ENCODE results near the gene ATP6V0A4. TPM values are rescaled to one million over a fixed set of nuclear protein-coding genes. Genes with fewer than 3 reads are reported as not detected.

Gene ATP6V0A4
- total and polyA plus RNA-seq, 2 experiments from 2014 or later: not detected

DNA sequence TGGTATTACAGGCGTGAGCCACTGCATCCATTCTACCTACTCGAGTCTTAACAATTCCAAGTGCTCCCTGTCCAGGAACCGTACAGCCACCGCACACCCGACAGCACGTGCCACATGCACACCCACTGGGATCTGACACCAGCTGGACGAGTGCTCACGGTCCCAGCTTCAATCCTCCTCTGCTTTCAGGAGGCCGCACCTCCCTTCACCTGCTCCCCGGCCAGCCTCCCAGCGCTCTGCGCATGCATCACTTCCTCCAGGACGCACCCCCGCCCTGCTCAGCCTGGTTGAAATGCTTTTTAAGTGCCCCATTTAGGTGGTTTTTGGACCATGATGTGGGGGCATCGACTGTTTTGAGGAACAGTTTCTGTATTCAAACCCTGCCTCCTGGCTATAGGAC lies 47.5 kb downstream of the ATP6V0A4 start:
- DNase-seq (ENCODE audit: low read depth in 1 of 2, low spot score in 1 of 2): no peak
- Histone ChIP-seq H3K27me3 (no peaks in the 10 kb centered on the region), H3K36me3 (no peaks in the 10 kb centered on the region), H3K4me3 (no peak overlapping the region), H3K4me1 (ENCODE audit: low read depth) (peaks cover 17% of the 10 kb centered on the region), H3K27ac (no peak overlapping the region), H3K9me3 (ENCODE audit: low read depth) (no peaks in the 10 kb centered on the region)
- TF ChIP-seq, protein P1, sequence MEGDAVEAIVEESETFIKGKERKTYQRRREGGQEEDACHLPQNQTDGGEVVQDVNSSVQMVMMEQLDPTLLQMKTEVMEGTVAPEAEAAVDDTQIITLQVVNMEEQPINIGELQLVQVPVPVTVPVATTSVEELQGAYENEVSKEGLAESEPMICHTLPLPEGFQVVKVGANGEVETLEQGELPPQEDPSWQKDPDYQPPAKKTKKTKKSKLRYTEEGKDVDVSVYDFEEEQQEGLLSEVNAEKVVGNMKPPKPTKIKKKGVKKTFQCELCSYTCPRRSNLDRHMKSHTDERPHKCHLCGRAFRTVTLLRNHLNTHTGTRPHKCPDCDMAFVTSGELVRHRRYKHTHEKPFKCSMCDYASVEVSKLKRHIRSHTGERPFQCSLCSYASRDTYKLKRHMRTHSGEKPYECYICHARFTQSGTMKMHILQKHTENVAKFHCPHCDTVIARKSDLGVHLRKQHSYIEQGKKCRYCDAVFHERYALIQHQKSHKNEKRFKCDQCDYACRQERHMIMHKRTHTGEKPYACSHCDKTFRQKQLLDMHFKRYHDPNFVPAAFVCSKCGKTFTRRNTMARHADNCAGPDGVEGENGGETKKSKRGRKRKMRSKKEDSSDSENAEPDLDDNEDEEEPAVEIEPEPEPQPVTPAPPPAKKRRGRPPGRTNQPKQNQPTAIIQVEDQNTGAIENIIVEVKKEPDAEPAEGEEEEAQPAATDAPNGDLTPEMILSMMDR (IDR thresholded peaks at IDR 0.05; ENCODE audit: low read depth, low read length): no peak

DNA sequence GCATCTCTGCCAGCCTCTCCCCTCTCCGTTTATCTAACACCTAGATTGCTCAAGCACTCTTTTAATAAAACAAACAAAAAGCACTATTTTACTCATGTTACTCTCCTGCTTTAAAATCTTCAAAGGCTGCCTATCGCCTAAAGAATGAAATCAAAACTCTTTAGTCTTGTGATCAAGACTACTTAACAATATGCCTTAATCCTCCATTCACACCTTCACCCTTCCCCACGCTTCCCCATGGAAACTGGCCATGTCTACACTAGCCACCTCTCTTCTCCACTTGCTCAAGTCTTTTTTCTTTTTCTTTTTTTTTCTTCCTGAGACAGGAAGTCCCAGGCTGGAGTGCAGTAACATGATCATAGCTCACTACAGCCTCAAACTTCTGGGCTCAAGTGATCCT lies 48.0 kb downstream of the ATP6V0A4 start:
- Histone ChIP-seq H3K36me3 (no peaks in the 10 kb centered on the region), H3K9me3 (ENCODE audit: low read depth) (no peaks in the 10 kb centered on the region), H3K4me1 (ENCODE audit: low read depth) (peaks cover 17% of the 10 kb centered on the region), H3K27ac (no peak overlapping the region), H3K4me3 (no peak overlapping the region), H3K27me3 (no peaks in the 10 kb centered on the region)
- TF ChIP-seq, protein P1 (IDR thresholded peaks at IDR 0.05; ENCODE audit: low read depth, low read length): no peak
- no peak for DNase-seq (ENCODE audit: low read depth in 1 of 2, low spot score in 1 of 2)

DNA sequence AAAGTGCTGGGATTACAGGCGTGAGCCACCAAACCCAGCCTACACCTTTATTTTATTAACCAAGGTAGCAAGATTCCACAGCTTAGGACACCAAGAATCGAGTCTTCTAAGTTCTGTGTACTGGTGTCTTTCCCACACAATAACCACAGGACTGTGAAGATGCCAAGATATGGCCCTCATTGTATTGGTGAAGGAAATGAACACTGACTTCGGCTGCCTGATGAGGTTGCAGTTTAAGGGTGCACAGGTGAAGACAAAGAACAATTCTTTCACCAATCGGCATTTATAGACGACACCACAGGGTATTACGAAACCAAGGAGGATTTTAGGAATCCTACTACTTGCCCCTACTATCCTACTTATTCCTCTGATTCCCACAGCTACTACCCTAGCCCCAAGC lies 49.3 kb downstream of the ATP6V0A4 start:
- Histone ChIP-seq H3K4me1 (ENCODE audit: low read depth) (peaks cover 17% of the 10 kb centered on the region), H3K9me3 (ENCODE audit: low read depth) (no peaks in the 10 kb centered on the region), H3K27me3 (no peaks in the 10 kb centered on the region), H3K27ac (no peak overlapping the region), H3K36me3 (no peaks in the 10 kb centered on the region), H3K4me3 (no peak overlapping the region)
- TF ChIP-seq, protein P1 (IDR thresholded peaks at IDR 0.05; ENCODE audit: low read depth, low read length): no peak
- no peak for DNase-seq (ENCODE audit: low read depth in 1 of 2, low spot score in 1 of 2)

DNA sequence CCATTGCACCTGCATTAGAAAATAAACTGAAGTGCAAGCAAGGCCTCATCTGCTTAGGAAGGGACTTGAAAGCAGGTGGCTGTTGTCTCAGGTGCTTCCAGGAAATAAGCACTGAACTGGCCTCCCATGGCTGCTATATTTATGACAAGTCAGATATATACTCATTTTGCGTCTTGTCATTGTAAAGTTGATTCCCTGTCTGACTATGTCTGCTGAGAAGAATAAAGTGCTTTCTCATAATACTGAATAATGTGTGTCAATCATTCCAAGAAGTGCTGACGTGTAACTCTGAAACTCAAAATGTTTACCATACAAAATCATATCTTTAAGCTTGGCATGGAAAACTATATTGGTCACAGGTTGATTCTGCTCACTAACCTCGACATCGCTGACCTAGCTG lies 51.9 kb downstream of the ATP6V0A4 start:
- Histone ChIP-seq H3K36me3 (no peaks in the 10 kb centered on the region), H3K27ac (no peak overlapping the region), H3K4me1 (ENCODE audit: low read depth) (peaks cover 2% of the 10 kb centered on the region), H3K27me3 (no peaks in the 10 kb centered on the region), H3K9me3 (ENCODE audit: low read depth) (no peaks in the 10 kb centered on the region), H3K4me3 (no peak overlapping the region)
- no peak for DNase-seq (ENCODE audit: low read depth in 1 of 2, low spot score in 1 of 2)
- TF ChIP-seq, protein P1 (IDR thresholded peaks at IDR 0.05; ENCODE audit: low read depth, low read length): no peak

DNA sequence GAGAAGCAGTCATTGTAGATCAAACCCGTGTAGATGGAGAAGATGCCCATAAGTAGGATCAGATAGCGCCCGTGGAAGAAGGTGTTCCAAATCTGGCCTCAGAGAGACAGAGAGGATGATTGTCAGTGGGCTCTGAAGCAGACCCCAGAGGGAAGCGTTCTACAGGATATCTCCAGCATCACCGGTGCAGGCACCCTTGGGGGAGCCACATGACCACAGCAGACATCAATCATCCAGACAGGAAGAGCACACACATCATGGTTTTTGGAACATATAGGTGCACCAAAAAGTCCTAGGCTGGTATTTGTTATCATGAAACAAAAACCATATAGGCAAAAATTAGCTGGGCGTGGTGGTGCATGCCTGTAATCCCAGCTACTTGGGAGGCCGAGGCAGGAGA lies 52.8 kb downstream of the ATP6V0A4 start:
- no peaks in the 10 kb centered on the region for H3K36me3 ChIP-seq
- no peaks in the 10 kb centered on the region for H3K27me3 ChIP-seq
- no peak overlapping the region for H3K4me3 ChIP-seq
- H3K9me3 ChIP-seq (ENCODE audit: low read depth): no peaks in the 10 kb centered on the region
- DNase-seq (ENCODE audit: low read depth in 1 of 2, low spot score in 1 of 2): no peak
- no peak overlapping the region for H3K27ac ChIP-seq
- H3K4me1 ChIP-seq (ENCODE audit: low read depth): no peaks in the 10 kb centered on the region
- TF ChIP-seq, protein P1 (IDR thresholded peaks at IDR 0.05; ENCODE audit: low read depth, low read length): no peak

DNA sequence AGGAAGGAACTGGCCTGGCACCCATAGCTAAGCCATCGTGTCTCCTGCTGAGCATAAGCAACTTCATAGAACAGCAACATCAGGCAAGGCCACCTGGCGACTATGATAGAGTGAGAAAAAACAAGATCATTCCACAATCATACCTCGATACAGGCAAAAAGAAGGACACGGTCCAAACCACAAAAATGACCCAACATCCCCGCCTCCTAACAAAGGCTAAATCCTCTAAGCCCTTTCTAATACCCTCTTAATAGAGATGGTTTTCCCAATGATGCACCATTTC lies 56.6 kb downstream of the ATP6V0A4 start:
- no peaks in the 10 kb centered on the region for H3K36me3 ChIP-seq
- peaks cover 5% of the 10 kb centered on the region for H3K4me1 ChIP-seq (ENCODE audit: low read depth)
- no peaks in the 10 kb centered on the region for H3K27me3 ChIP-seq
- no peak overlapping the region for H3K27ac ChIP-seq
- no peaks in the 10 kb centered on the region for H3K9me3 ChIP-seq (ENCODE audit: low read depth)
- DNase-seq (ENCODE audit: low read depth in 1 of 2, low spot score in 1 of 2): no peak
- TF ChIP-seq, protein P1 (IDR thresholded peaks at IDR 0.05; ENCODE audit: low read depth, low read length): no peak
- H3K4me3 ChIP-seq: no peak overlapping the region
